GM20431 (cell line): ENCODE measurements around the gene PMIS2.

Source experiments
- in situ Hi-C: fragments of 300-500 bp; cut with MseI, MboI; formaldehyde crosslinking; loops from one replicate; pipeline ENCODE4 v1.15.0; 2020; ENCODE audit warnings: low sequenced_read_pairs; ENCODE audit not compliant: unreplicated experiment

The PMIS2 gene

GRCh38 chr19:35585848-35586247 is at the start of gene PMIS2:
Gene PMIS2, plus strand, starts transcription at chr19:35586173. Its CDS starts 87 bp downstream, at chr19:35586260.
- in situ Hi-C loops, result no loop called here

GRCh38 chr19:35539314-35539713 is 46.7 kb upstream of the PMIS2 start:
- in situ Hi-C loops, result no loop called here

- in situ Hi-C loops, result no loop called here
Measured at GRCh38 chr19:35539850-35540249, 46.1 kb upstream of the PMIS2 start.

GRCh38 chr19:35540356-35540927 is 45.5 kb upstream of the PMIS2 start:
- in situ Hi-C loops, result no loop called here

GRCh38 chr19:35542209-35542608 is 43.8 kb upstream of the PMIS2 start:
- in situ Hi-C loops, result no loop called here

- in situ Hi-C loops, result no loop called here
Measured at GRCh38 chr19:35543280-35544109, 42.5 kb upstream of the PMIS2 start.

- in situ Hi-C loops, result no loop called here
Measured at GRCh38 chr19:35544110-35544802, 41.7 kb upstream of the PMIS2 start.

- in situ Hi-C loops, result no loop called here
Measured at GRCh38 chr19:35545001-35545854, 40.7 kb upstream of the PMIS2 start, which contains the start of gene TMEM147. Gene TMEM147, plus strand, starts transcription at chr19:35545626. Its CDS starts 114 bp downstream, at chr19:35545740.

GRCh38 chr19:35545855-35546381 is 40.1 kb upstream of the PMIS2 start:
- in situ Hi-C loops, result no loop called here

- in situ Hi-C loops, result no loop called here
Measured at GRCh38 chr19:35546532-35546931, 39.4 kb upstream of the PMIS2 start.

GRCh38 chr19:35549174-35549788 is 36.7 kb upstream of the PMIS2 start:
- in situ Hi-C loops, result no loop called here

GRCh38 chr19:35549879-35550523 is 36.0 kb upstream of the PMIS2 start:
- in situ Hi-C loops, result no loop called here

- in situ Hi-C loops, result no loop called here
Measured at GRCh38 chr19:35551091-35551810, 34.7 kb upstream of the PMIS2 start.

- in situ Hi-C loops, result no loop called here
Measured at GRCh38 chr19:35552534-35553384, 33.2 kb upstream of the PMIS2 start.

GRCh38 chr19:35553385-35554000 is 32.5 kb upstream of the PMIS2 start:
- in situ Hi-C loops, result no loop called here

GRCh38 chr19:35554076-35554475 is 31.9 kb upstream of the PMIS2 start:
- in situ Hi-C loops, result no loop called here
